GM21526 (cell line): ENCODE measurements around the gene KLLN.
"Not testable (repeated sequence)": the region's sequence is repeated elsewhere in the genome, so short reads cannot be mapped to it uniquely, and the experiment has no call there.

ENCODE experiments used
- ATAC-seq: cut with Tn5 transposase; IDR thresholded peaks from one replicate; pipeline ENCODE4 v1.9.1; 2021; ENCODE audit warnings: moderate library complexity; ENCODE audit not compliant: unreplicated experiment, low FRiP score

KLLN gene

GRCh38 chr10:87867453-87867852 is 4.1 kb upstream of the KLLN start:
- ATAC-seq = no peak

GRCh38 chr10:87866412-87866974 is 3.2 kb upstream of the KLLN start:
- no peak for ATAC-seq

GRCh38 chr10:87865241-87865881 is 2.0 kb upstream of the KLLN start:
- no peak for ATAC-seq

- no peak for ATAC-seq
These were observed 1.2 kb upstream of the KLLN start for GRCh38 chr10:87864496-87865059.

GRCh38 chr10:87863951-87864495 is 690 bp upstream of the KLLN start:
- not testable (repeated sequence) for ATAC-seq

GRCh38 chr10:87862679-87863052 is 667 bp downstream of the KLLN start:
- peak; percentile 7 for ATAC-seq

- peak; percentile 50 for ATAC-seq
These were observed 1.2 kb downstream of the KLLN start for GRCh38 chr10:87861953-87862678.

GRCh38 chr10:87861566-87861952 is 1.8 kb downstream of the KLLN start:
- peak; percentile 16 for ATAC-seq

GRCh38 chr10:87860816-87861403 is 2.4 kb downstream of the KLLN start:
- ATAC-seq = no peak

GRCh38 chr10:87860156-87860795 is 3.1 kb downstream of the KLLN start:
- no peak for ATAC-seq

GRCh38 chr10:87855665-87856064 is 7.7 kb downstream of the KLLN start:
- not testable (repeated sequence) for ATAC-seq

- not testable (repeated sequence) for ATAC-seq
These were observed 8.1 kb downstream of the KLLN start for GRCh38 chr10:87855247-87855646.

- no peak for ATAC-seq
These were observed 11.2 kb downstream of the KLLN start for GRCh38 chr10:87852089-87852488.

- ATAC-seq = no peak
These were observed 12.6 kb downstream of the KLLN start for GRCh38 chr10:87850742-87851205.

GRCh38 chr10:87849001-87849400 is 14.3 kb downstream of the KLLN start:
- ATAC-seq = no peak

- ATAC-seq = no peak
These were observed 15.8 kb downstream of the KLLN start for GRCh38 chr10:87847550-87847949.

- ATAC-seq = not testable (repeated sequence)
These were observed 16.6 kb downstream of the KLLN start for GRCh38 chr10:87846711-87847110.

- ATAC-seq = no peak
These were observed 17.3 kb downstream of the KLLN start for GRCh38 chr10:87846023-87846422.

- no peak for ATAC-seq
These were observed 17.7 kb downstream of the KLLN start for GRCh38 chr10:87845624-87845998.

GRCh38 chr10:87844837-87845623 is 18.3 kb downstream of the KLLN start:
- ATAC-seq = no peak
